GM12891 (cell line): ENCODE data around the gene PRKAR1B.
"Not testable (repeated sequence)": the region's sequence is repeated elsewhere in the genome, so short reads cannot be mapped to it uniquely, and the experiment has no call there.

Experiments
- PAX5 ChIP-seq: IDR thresholded peaks from 2 replicates; pipeline ENCODE4 v1.6.1; 2011; ENCODE audit warnings: low read length, moderate library complexity, mild to moderate bottlenecking; ENCODE audit not compliant: insufficient read depth, severe bottlenecking
- POLR2A ChIP-seq: IDR thresholded peaks from 2 replicates; pipeline ENCODE4 v1.6.1; 2011; ENCODE audit warnings: low read depth, low read length, control low read depth
- POLR2AphosphoS5 ChIP-seq: IDR thresholded peaks from 2 replicates; pipeline ENCODE4 v1.6.1; 2011; ENCODE audit warnings: low read depth, low read length, control low read depth
- POU2F2 ChIP-seq: IDR thresholded peaks from 2 replicates; pipeline ENCODE4 v1.6.1; 2011; ENCODE audit warnings: low read depth, mild to moderate bottlenecking, control low read depth, low read length, moderate library complexity
- SPI1 ChIP-seq: IDR thresholded peaks from 2 replicates; pipeline ENCODE4 v1.6.1; 2011; ENCODE audit warnings: low read depth, low read length, control low read depth
- TAF1 ChIP-seq: IDR thresholded peaks from 2 replicates; pipeline ENCODE4 v1.6.1; 2011; ENCODE audit warnings: low read depth, low read length, control low read depth

DNA sequence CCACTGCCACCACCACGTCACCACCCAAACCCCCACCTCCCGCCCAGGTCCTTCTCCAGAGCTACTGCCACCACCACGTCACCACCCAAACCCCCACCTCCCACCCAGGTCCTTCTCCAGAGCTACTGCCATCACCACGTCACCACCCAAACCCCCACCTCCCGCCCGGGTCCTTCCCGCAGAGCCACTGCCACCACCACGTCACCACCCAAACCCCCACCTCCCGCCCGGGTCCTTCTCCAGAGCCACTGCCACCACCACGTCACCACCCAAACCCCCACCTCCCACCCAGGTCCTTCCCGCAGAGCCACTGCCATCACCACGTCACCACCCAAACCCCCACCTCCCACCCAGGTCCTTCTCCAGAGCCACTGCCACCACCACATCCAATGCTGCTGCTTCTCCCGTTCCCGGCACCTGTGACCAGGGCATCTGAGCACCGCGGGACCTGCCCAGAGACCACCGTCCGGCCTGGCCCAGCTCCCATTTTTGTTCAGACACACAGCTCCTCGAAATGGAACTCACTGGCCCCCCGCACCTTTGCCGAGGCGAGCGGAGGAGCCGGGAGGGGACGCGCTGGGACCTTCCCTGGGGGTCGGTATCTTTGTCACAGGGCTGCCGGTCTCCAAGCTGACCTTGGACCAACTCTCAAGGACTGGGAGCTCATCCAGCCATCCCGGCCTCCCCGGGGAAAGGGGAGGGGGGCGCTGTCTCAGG is 174.8 kb downstream of the PRKAR1B start:
- not testable (repeated sequence) for TF ChIP-seq POLR2AphosphoS5, TAF1, POLR2A, SPI1, PAX5, POU2F2
